Endodermal cell (in vitro differentiated cells): ENCODE results near the gene ANO1. TPM values are rescaled to one million over a fixed set of nuclear protein-coding genes. Genes with fewer than 3 reads are reported as not detected.

Experiments used
- DNase-seq: peaks from one replicate; pipeline ENCODE4 v3.0.0-alpha.2; 2017
- H3K27ac ChIP-seq: 2 replicates; pipeline ENCODE4 v1.5.1; 2013; ENCODE audit warnings: mild to moderate bottlenecking, low read depth, low read length, moderate library complexity
- H3K27me3 ChIP-seq: 2 replicates; pipeline ENCODE4 v1.6.1; 2013; ENCODE audit warnings: mild to moderate bottlenecking, low read length, moderate library complexity; ENCODE audit not compliant: insufficient read depth, control insufficient read depth, poor library complexity, severe bottlenecking
- H3K36me3 ChIP-seq: 2 replicates; pipeline ENCODE4 v1.7.0; 2013; ENCODE audit warnings: mild to moderate bottlenecking, low read length, moderate library complexity; ENCODE audit not compliant: control insufficient read depth, insufficient read depth
- H3K4me1 ChIP-seq: one replicate; pipeline ENCODE4 v1.7.0; 2013; ENCODE audit warnings: low read length; ENCODE audit not compliant: control insufficient read depth, insufficient read depth
- H3K4me3 ChIP-seq: 2 replicates; pipeline ENCODE4 v1.5.1; 2013; ENCODE audit warnings: mild to moderate bottlenecking, low read length, moderate library complexity
- H3K9ac ChIP-seq: 2 replicates; pipeline ENCODE4 v1.6.1; 2013; ENCODE audit warnings: mild to moderate bottlenecking, low read length, moderate library complexity; ENCODE audit not compliant: poor library complexity, severe bottlenecking; ENCODE audit errors: extremely low read depth
- H3K9me3 ChIP-seq: 2 replicates; pipeline ENCODE4 v1.6.1; 2013; ENCODE audit warnings: mild to moderate bottlenecking, low read length, moderate library complexity; ENCODE audit not compliant: control insufficient read depth
- H3K27ac Mint-ChIP-seq: 2 replicates; pipeline ENCODE4 v1.8.0; 2020; ENCODE audit warnings: mixed read lengths
- H3K27me3 Mint-ChIP-seq: 2 replicates; pipeline ENCODE4 v1.8.0; 2021; ENCODE audit warnings: mild to moderate bottlenecking, mixed read lengths; ENCODE audit not compliant: insufficient read depth
- H3K36me3 Mint-ChIP-seq: 2 replicates; pipeline ENCODE4 v1.8.0; 2020; ENCODE audit warnings: low read depth, mixed read lengths
- H3K4me1 Mint-ChIP-seq: 2 replicates; pipeline ENCODE4 v1.8.0; 2020; ENCODE audit warnings: mixed read lengths
- H3K4me3 Mint-ChIP-seq: 2 replicates; pipeline ENCODE4 v1.8.0; 2020; ENCODE audit warnings: mild to moderate bottlenecking, moderate library complexity, mixed read lengths
- H3K9me3 Mint-ChIP-seq: 2 replicates; pipeline ENCODE4 v1.8.0; 2020; ENCODE audit warnings: mild to moderate bottlenecking, mixed read lengths
- WGBS, 2 experiments: methylation state at CpG; one replicate each; pipeline versions ENCODE4 v1.1.5 to v1.1.7; 2013; ENCODE audit warnings: missing lambda C conversion rate in 2 of 2, mixed read lengths in 1 of 2; ENCODE audit not compliant: insufficient coverage in 1 of 2, insufficient read length in 1 of 2; 5-methylcytosine and 5-hydroxymethylcytosine counted together
- total RNA-seq, 2 donors: library from RNA; stranded (reverse); fragmentation: NEBNext Ultra II Directional in 1 of 2; extraction: Animal tissue kit (Norgen Biotek cat#: 25700) in 1 of 2; gene quantifications; 2 replicates in 1 of 2; 3 replicates in 1 of 2; pipeline ENCODE4 v1.2.1, GENCODE V29; 2021
- TF ChIP-seq, protein P1 (sequence below): fragments of 200-600 bp; sonication (generic); conservative IDR thresholded peaks from 2 replicates; pipeline ENCODE4 v1.5.0; 2021; ENCODE audit warnings: antibody characterized with exemption, mild to moderate bottlenecking

Gene ANO1
- total RNA-seq, 2 donors from 2014 or later: 3.0 to 7.7 TPM

- 60 to 76% methylated on average over 7 to 14 of the region's 14 CpGs for WGBS, 2 experiments
- peaks cover 15% of the 10 kb centered on the region for H3K27me3 Mint-ChIP-seq
These were observed 68.9 kb downstream of the ANO1 start for GRCh38 chr11:70146895-70147520.

GRCh38 chr11:70147668-70148067 is 69.6 kb downstream of the ANO1 start:
- WGBS, 2 experiments: 87 to 88% methylated on average over 13 of the region's 13 CpGs
- Mint-ChIP-seq H3K4me3 (no peak overlapping the region), H3K4me1 (peaks cover 46% of the 10 kb centered on the region), H3K27ac (no peak overlapping the region), H3K27me3 (peaks cover 16% of the 10 kb centered on the region), H3K9me3 (no peaks in the 10 kb centered on the region), H3K36me3 (no peaks in the 10 kb centered on the region)
- DNase-seq: no peak
- TF ChIP-seq, protein P1, sequence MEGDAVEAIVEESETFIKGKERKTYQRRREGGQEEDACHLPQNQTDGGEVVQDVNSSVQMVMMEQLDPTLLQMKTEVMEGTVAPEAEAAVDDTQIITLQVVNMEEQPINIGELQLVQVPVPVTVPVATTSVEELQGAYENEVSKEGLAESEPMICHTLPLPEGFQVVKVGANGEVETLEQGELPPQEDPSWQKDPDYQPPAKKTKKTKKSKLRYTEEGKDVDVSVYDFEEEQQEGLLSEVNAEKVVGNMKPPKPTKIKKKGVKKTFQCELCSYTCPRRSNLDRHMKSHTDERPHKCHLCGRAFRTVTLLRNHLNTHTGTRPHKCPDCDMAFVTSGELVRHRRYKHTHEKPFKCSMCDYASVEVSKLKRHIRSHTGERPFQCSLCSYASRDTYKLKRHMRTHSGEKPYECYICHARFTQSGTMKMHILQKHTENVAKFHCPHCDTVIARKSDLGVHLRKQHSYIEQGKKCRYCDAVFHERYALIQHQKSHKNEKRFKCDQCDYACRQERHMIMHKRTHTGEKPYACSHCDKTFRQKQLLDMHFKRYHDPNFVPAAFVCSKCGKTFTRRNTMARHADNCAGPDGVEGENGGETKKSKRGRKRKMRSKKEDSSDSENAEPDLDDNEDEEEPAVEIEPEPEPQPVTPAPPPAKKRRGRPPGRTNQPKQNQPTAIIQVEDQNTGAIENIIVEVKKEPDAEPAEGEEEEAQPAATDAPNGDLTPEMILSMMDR: no peak
- peaks cover 7% of the 10 kb centered on the region for H3K27me3 ChIP-seq
- no peak overlapping the region for H3K9ac ChIP-seq
- H3K9me3 ChIP-seq: no peaks in the 10 kb centered on the region
- no peak overlapping the region for H3K27ac ChIP-seq
- H3K4me3 ChIP-seq: no peak overlapping the region
- no peaks in the 10 kb centered on the region for H3K36me3 ChIP-seq
- H3K4me1 ChIP-seq: peaks cover 13% of the 10 kb centered on the region

More at GRCh38 chr11:70146895-70147520, 68.9 kb downstream of the ANO1 start:
- Mint-ChIP-seq H3K4me1 (peaks cover 52% of the 10 kb centered on the region), H3K27ac (peak overlapping the region; percentile 12), H3K9me3 (no peaks in the 10 kb centered on the region), H3K36me3 (no peaks in the 10 kb centered on the region), H3K4me3 (peak overlapping the region; percentile 12)
- Histone ChIP-seq H3K4me1 (peaks cover 18% of the 10 kb centered on the region), H3K36me3 (no peaks in the 10 kb centered on the region), H3K27ac (no peak overlapping the region), H3K27me3 (peaks cover 7% of the 10 kb centered on the region), H3K9ac (no peak overlapping the region), H3K9me3 (no peaks in the 10 kb centered on the region), H3K4me3 (no peak overlapping the region)
- peak; percentile 71 for DNase-seq
- TF ChIP-seq, protein P1: no peak

DNA sequence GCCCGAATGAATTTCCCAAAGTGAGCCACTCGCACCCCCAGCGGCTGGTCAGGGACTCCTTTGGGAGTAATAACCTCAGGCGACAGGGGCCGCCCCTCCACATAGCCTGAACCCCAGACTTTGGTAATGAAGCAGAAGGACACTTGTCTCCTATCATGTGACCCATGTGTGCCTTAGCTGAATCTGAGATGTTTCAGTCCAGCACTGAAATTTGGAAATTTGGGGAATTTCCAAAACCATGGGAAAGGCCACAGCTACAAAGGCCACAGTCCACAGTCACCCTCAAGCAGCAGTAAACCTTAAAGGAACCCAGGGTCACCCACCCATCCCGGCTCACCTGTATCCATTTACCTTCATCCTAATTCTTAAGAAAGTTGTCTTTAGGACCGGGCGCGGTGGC is 73.6 kb downstream of the ANO1 start:
- peaks cover 22% of the 10 kb centered on the region for H3K4me1 Mint-ChIP-seq
- H3K4me3 ChIP-seq: no peak overlapping the region
- no peak overlapping the region for H3K9ac ChIP-seq
- no peaks in the 10 kb centered on the region for H3K9me3 ChIP-seq
- peaks cover 7% of the 10 kb centered on the region for H3K27me3 Mint-ChIP-seq
- no peaks in the 10 kb centered on the region for H3K36me3 Mint-ChIP-seq
- H3K27ac ChIP-seq: no peak overlapping the region
- H3K4me3 Mint-ChIP-seq: no peak overlapping the region
- 87 to 94% methylated on average over 9 of the region's 9 CpGs for WGBS, 2 experiments
- H3K4me1 ChIP-seq: peaks cover 6% of the 10 kb centered on the region
- DNase-seq: no peak
- H3K27me3 ChIP-seq: no peaks in the 10 kb centered on the region
- TF ChIP-seq, protein P1: no peak
- no peaks in the 10 kb centered on the region for H3K9me3 Mint-ChIP-seq
- no peak overlapping the region for H3K27ac Mint-ChIP-seq
- no peaks in the 10 kb centered on the region for H3K36me3 ChIP-seq
